BLaER1 treated with 17β-estradiol and CSF1 and Interleukin-3, amounts not matched to agents 10 nM and 100 nM (cell line): Measurements from ENCODE around the gene F3.

Experiments
- H3K27ac ChIP-seq, 11 experiments: shearing (Covaris generic); formaldehyde crosslinking; 2 replicates each; pipeline ENCODE4 v1.8.1; 2022
- H3K27me3 ChIP-seq, 11 experiments: shearing (Covaris generic); formaldehyde crosslinking; 2 replicates each; pipeline ENCODE4 v1.8.1; 2022
- H3K36me3 ChIP-seq, 11 experiments: shearing (Covaris generic); formaldehyde crosslinking; 2 replicates each; pipeline ENCODE4 v1.8.1; 2022
- H3K4me1 ChIP-seq, 10 experiments: shearing (Covaris generic); formaldehyde crosslinking; 2 replicates each; pipeline ENCODE4 v1.8.1; 2022
- H3K4me2 ChIP-seq, 11 experiments: shearing (Covaris generic); formaldehyde crosslinking; 2 replicates each; pipeline ENCODE4 v1.8.1; 2022
- H3K4me3 ChIP-seq, 10 experiments: shearing (Covaris generic); formaldehyde crosslinking; 2 replicates each; pipeline ENCODE4 v1.8.1; 2022
- H3K9ac ChIP-seq, 11 experiments: shearing (Covaris generic); formaldehyde crosslinking; 2 replicates each; pipeline ENCODE4 v1.8.1; 2022
- H3K9me3 ChIP-seq, 11 experiments: shearing (Covaris generic); formaldehyde crosslinking; replicated peaks in 1 of 11; 2 replicates each; pipeline ENCODE4 v1.8.1; 2022
- H4K20me1 ChIP-seq, 11 experiments: shearing (Covaris generic); formaldehyde crosslinking; 2 replicates each; pipeline ENCODE4 v1.8.1; 2022
- Cebpa-rat ChIP-seq, 11 experiments: shearing (Covaris generic); IDR thresholded peaks; 2 replicates each; pipeline ENCODE4 v1.8.1; 2022

The F3 gene

GRCh38 chr1:94530373-94530878 lies 11.1 kb downstream of the F3 start:
- 0 out of 22 replicates have a peak, but pooled peaks cover 0 to 6% (median 0%) of the 10 kb centered on the region in 11 experiments for H3K36me3 ChIP-seq

GRCh38 chr1:94529416-94529815 lies 12.1 kb downstream of the F3 start:
- Histone ChIP-seq H3K27me3 (no peaks in the 10 kb centered on the region), H3K4me1 (no peaks in the 10 kb centered on the region), H3K9ac (no peak overlapping the region), H3K4me3 (no peak overlapping the region), H3K9me3 (no peaks in the 10 kb centered on the region), H3K27ac (no peak overlapping the region), H3K4me2 (no peak overlapping the region), H3K36me3 (no peaks in the 10 kb centered on the region), H4K20me1 (no peaks in the 10 kb centered on the region)
- TF ChIP-seq Cebpa-rat (IDR thresholded peaks at IDR 0.05): no peak

More at GRCh38 chr1:94530373-94530878, 11.1 kb downstream of the F3 start:
- Histone ChIP-seq H3K4me2 (no peak overlapping the region), H3K27me3 (no peaks in the 10 kb centered on the region), H4K20me1 (no peaks in the 10 kb centered on the region), H3K9ac (no peak overlapping the region), H3K4me3 (no peak overlapping the region), H3K4me1 (no peaks in the 10 kb centered on the region), H3K9me3 (no peaks in the 10 kb centered on the region), H3K27ac (no peak overlapping the region)
- no peak for TF ChIP-seq Cebpa-rat (IDR thresholded peaks at IDR 0.05)

GRCh38 chr1:94528826-94529225 lies 12.7 kb downstream of the F3 start:
- Histone ChIP-seq H3K4me1 (no peaks in the 10 kb centered on the region), H3K4me2 (no peak overlapping the region), H3K27me3 (no peaks in the 10 kb centered on the region), H3K4me3 (no peak overlapping the region), H3K36me3 (no peaks in the 10 kb centered on the region), H3K27ac (no peak overlapping the region), H4K20me1 (no peaks in the 10 kb centered on the region), H3K9ac (no peak overlapping the region), H3K9me3 (no peaks in the 10 kb centered on the region)
- no peak for TF ChIP-seq Cebpa-rat (IDR thresholded peaks at IDR 0.05)

- H3K27me3 ChIP-seq: no peaks in the 10 kb centered on the region
- no peak overlapping the region for H3K9ac ChIP-seq
- no peak overlapping the region for H3K4me3 ChIP-seq
- no peak overlapping the region for H3K27ac ChIP-seq
- no peaks in the 10 kb centered on the region for H4K20me1 ChIP-seq
- no peak overlapping the region for H3K4me2 ChIP-seq
- no peaks in the 10 kb centered on the region for H3K4me1 ChIP-seq
- H3K36me3 ChIP-seq: no peaks in the 10 kb centered on the region
- no peaks in the 10 kb centered on the region for H3K9me3 ChIP-seq
- no peak for TF ChIP-seq Cebpa-rat (IDR thresholded peaks at IDR 0.05)
Measured at GRCh38 chr1:94528299-94528698, 13.3 kb downstream of the F3 start.

GRCh38 chr1:94527447-94528031 lies 14.0 kb downstream of the F3 start:
- Histone ChIP-seq H3K36me3 (no peaks in the 10 kb centered on the region), H3K4me2 (no peak overlapping the region), H3K27ac (no peak overlapping the region), H4K20me1 (no peaks in the 10 kb centered on the region), H3K4me1 (no peaks in the 10 kb centered on the region), H3K9me3 (no peaks in the 10 kb centered on the region), H3K9ac (no peak overlapping the region), H3K4me3 (no peak overlapping the region), H3K27me3 (no peaks in the 10 kb centered on the region)
- TF ChIP-seq Cebpa-rat (IDR thresholded peaks at IDR 0.05): no peak

GRCh38 chr1:94526152-94526980 lies 15.2 kb downstream of the F3 start:
- H3K36me3 ChIP-seq: no peaks in the 10 kb centered on the region
- no peak overlapping the region for H3K4me2 ChIP-seq
- H3K9me3 ChIP-seq: no peaks in the 10 kb centered on the region
- no peak overlapping the region for H3K4me3 ChIP-seq
- TF ChIP-seq Cebpa-rat (IDR thresholded peaks at IDR 0.05): no peak
- no peak overlapping the region for H3K9ac ChIP-seq
- no peaks in the 10 kb centered on the region for H4K20me1 ChIP-seq
- H3K27ac ChIP-seq: no peak overlapping the region
- H3K27me3 ChIP-seq: no peaks in the 10 kb centered on the region
- H3K4me1 ChIP-seq: no peaks in the 10 kb centered on the region

GRCh38 chr1:94524531-94524930 lies 17.0 kb downstream of the F3 start:
- no peaks in the 10 kb centered on the region for H3K36me3 ChIP-seq
- H3K27ac ChIP-seq: no peak overlapping the region
- TF ChIP-seq Cebpa-rat (IDR thresholded peaks at IDR 0.05): no peak

GRCh38 chr1:94522304-94522703 lies 19.3 kb downstream of the F3 start:
- no peak for TF ChIP-seq Cebpa-rat (IDR thresholded peaks at IDR 0.05)
- H3K4me2 ChIP-seq: no peak overlapping the region
- H3K36me3 ChIP-seq: peaks cover 0 to 6% (median 0%) of the 10 kb centered on the region in 11 experiments; a peak in 5 of 22 replicates
- H3K9ac ChIP-seq: no peak overlapping the region
- H3K9me3 ChIP-seq: no peaks in the 10 kb centered on the region
- H3K4me3 ChIP-seq: no peak overlapping the region
- no peaks in the 10 kb centered on the region for H4K20me1 ChIP-seq
- no peaks in the 10 kb centered on the region for H3K27me3 ChIP-seq
- H3K27ac ChIP-seq: no peak overlapping the region
- no peaks in the 10 kb centered on the region for H3K4me1 ChIP-seq

More at GRCh38 chr1:94524531-94524930, 17.0 kb downstream of the F3 start:
- Histone ChIP-seq H3K27me3 (no peaks in the 10 kb centered on the region), H3K9ac (no peak overlapping the region), H3K4me2 (no peak overlapping the region), H3K4me3 (no peak overlapping the region), H4K20me1 (no peaks in the 10 kb centered on the region), H3K9me3 (no peaks in the 10 kb centered on the region), H3K4me1 (no peaks in the 10 kb centered on the region)

GRCh38 chr1:94519351-94519750 lies 22.2 kb downstream of the F3 start:
- no peaks in the 10 kb centered on the region for H3K9me3 ChIP-seq
- H3K27ac ChIP-seq: no peak overlapping the region
- no peak overlapping the region for H3K4me3 ChIP-seq
- TF ChIP-seq Cebpa-rat (IDR thresholded peaks at IDR 0.05): no peak
- no peaks in the 10 kb centered on the region for H4K20me1 ChIP-seq
- peaks cover 0 to 12% (median 0%) of the 10 kb centered on the region in 11 experiments; a peak in 5 of 22 replicates for H3K36me3 ChIP-seq
- H3K4me1 ChIP-seq: no peaks in the 10 kb centered on the region
- H3K9ac ChIP-seq: no peak overlapping the region
- H3K4me2 ChIP-seq: no peak overlapping the region
- H3K27me3 ChIP-seq: no peaks in the 10 kb centered on the region
